HepG2 (cell line): ENCODE measurements around the gene ARHGAP32. TPM values are rescaled to one million over a fixed set of nuclear protein-coding genes. Genes with fewer than 3 reads are reported as not detected.

Experiments used
- ATAC-seq: fragments of 200-7000 bp; cut with Tn5 transposase; 3 replicates; pipeline ENCODE4 v1.9.1; 2020; ENCODE audit warnings: mild to moderate bottlenecking, moderate library complexity
- BruUV-seq: library from RNA; stranded (reverse); fragments of 400-500 nt; replicated peaks from 2 replicates; lab custom pipeline; 2021; lab: Mats Ljungman, UMichigan
- CTCF ChIA-PET: fragments of 300-600 bp; formaldehyde crosslinking; extraction: SDS; loops from one replicate; lab custom pipeline; 2021; ENCODE audit warnings: low total read pairs, inconsistent platforms, low intra/inter-chr PET ratio; lab: Yijun Ruan, JAX
- POLR2A ChIA-PET: fragments of 350-600 bp; sonication (Branson Sonifier 250); formaldehyde crosslinking; loops from one replicate; lab custom pipeline; 2020; ENCODE audit warnings: antibody characterized with exemption, inconsistent platforms; lab: Yijun Ruan, JAX
- DNase-seq: peaks from one replicate; pipeline ENCODE4 v3.0.0-alpha.2; 2015; ENCODE audit warnings: low spot score
- FAIRE-seq: peaks from 3 replicates; lab custom pipeline; 2011; peaks lifted over from hg19 to GRCh38; lab: Jason Lieb, UNC
- H2AFZ ChIP-seq: one replicate; pipeline ENCODE4 v1.6.1; 2011; ENCODE audit warnings: low read length, inconsistent platforms
- H3K27ac ChIP-seq: fragments of 300-600 bp; 3 replicates; pipeline ENCODE4 v1.8.0; 2011; ENCODE audit warnings: mixed run types, mild to moderate bottlenecking, mixed read lengths, low read length, inconsistent platforms; ENCODE audit not compliant: insufficient read depth; ENCODE audit errors: extremely low read length
- H3K27me3 ChIP-seq, 2 experiments: fragments of 200-600 bp in 1 of 2; 2 replicates in 1 of 2; 3 replicates in 1 of 2; pipeline versions ENCODE4 v1.6.0 to v1.8.0; 2011; ENCODE audit warnings: low read length in 2 of 2, mild to moderate bottlenecking in 2 of 2, moderate library complexity in 2 of 2, inconsistent platforms in 1 of 2; ENCODE audit not compliant: insufficient read depth in 2 of 2, control insufficient read depth in 1 of 2
- H3K36me3 ChIP-seq, 2 experiments: fragments of 200-600 bp in 1 of 2; replicated peaks in 1 of 2; 2 replicates in 1 of 2; 3 replicates in 1 of 2; pipeline versions ENCODE4 v1.5.1 to v1.8.0; 2011; ENCODE audit warnings: low read length in 2 of 2, inconsistent platforms in 1 of 2; ENCODE audit not compliant: insufficient read depth in 2 of 2, control insufficient read depth in 1 of 2
- H3K4me1 ChIP-seq: 2 replicates; pipeline ENCODE4 v1.5.1; 2012; ENCODE audit warnings: low read length, inconsistent platforms; ENCODE audit not compliant: insufficient read depth
- H3K4me2 ChIP-seq: 2 replicates; pipeline ENCODE4 v1.6.0; 2011; ENCODE audit warnings: low read depth, low read length, inconsistent platforms
- H3K4me3 ChIP-seq, 3 experiments: fragments of 200-600 bp in 1 of 3; sonication (generic), shearing (Covaris generic) in 1 of 3; replicated peaks in 1 of 3; 2 replicates each; pipeline ENCODE4 v1.5.1; 2011 to 2016; ENCODE audit warnings: low read length in 3 of 3, inconsistent platforms in 2 of 3, low read depth in 2 of 3, mild to moderate bottlenecking in 2 of 3, control low read depth in 1 of 3, mixed read lengths in 1 of 3; ENCODE audit not compliant: insufficient read depth in 1 of 3
- H3K79me2 ChIP-seq: one replicate; pipeline ENCODE4 v1.6.1; 2011; ENCODE audit warnings: low read length, inconsistent platforms; ENCODE audit not compliant: insufficient read depth
- H3K9ac ChIP-seq: 2 replicates; pipeline ENCODE4 v1.6.0; 2011; ENCODE audit warnings: mild to moderate bottlenecking, low read depth, low read length, inconsistent platforms; ENCODE audit not compliant: insufficient read depth
- H3K9me3 ChIP-seq: 2 replicates; pipeline ENCODE4 v1.5.1; 2012; ENCODE audit warnings: mild to moderate bottlenecking, low read length
- H4K20me1 ChIP-seq: 2 replicates; pipeline ENCODE4 v1.6.0; 2011; ENCODE audit warnings: inconsistent platforms, mild to moderate bottlenecking, low read length, moderate library complexity; ENCODE audit not compliant: insufficient read depth
- CC2D1A ChIP-seq: sonication (generic); formaldehyde crosslinking; IDR thresholded peaks from 2 replicates; pipeline ENCODE4 v1.8.1; 2023; ENCODE audit warnings: mild to moderate bottlenecking, missing genetic modification reagents
- CEBPG ChIP-seq: IDR thresholded peaks from 2 replicates; pipeline ENCODE4 v1.6.1; 2016
- ESRRA ChIP-seq: sonication (generic); formaldehyde crosslinking; IDR thresholded peaks from 2 replicates; pipeline ENCODE4 v1.5.1; 2020; ENCODE audit warnings: mild to moderate bottlenecking, low read depth, missing genetic modification reagents
- HOXD1 ChIP-seq: sonication (generic); formaldehyde crosslinking; IDR thresholded peaks from 2 replicates; pipeline ENCODE4 v1.5.0; 2020; ENCODE audit warnings: missing genetic modification reagents
- KDM5B ChIP-seq: sonication (generic); formaldehyde crosslinking; IDR thresholded peaks from 2 replicates; pipeline ENCODE4 v1.4.0; 2020; ENCODE audit warnings: missing genetic modification reagents, mild to moderate bottlenecking, borderline replicate concordance
- KLF9 ChIP-seq: IDR thresholded peaks from 2 replicates; pipeline ENCODE4 v1.6.1; 2016; ENCODE audit warnings: low read depth
- MAFF ChIP-seq: IDR thresholded peaks from 2 replicates; pipeline ENCODE4 v1.6.1; 2011; ENCODE audit warnings: low read depth, low read length, improper control_type of control experiment
- NBN ChIP-seq: fragments of 450-650 bp; conservative IDR thresholded peaks from 2 replicates; pipeline ENCODE4 v1.6.1; 2017
- NFE2 ChIP-seq: sonication (generic); formaldehyde crosslinking; IDR thresholded peaks from 2 replicates; pipeline ENCODE4 v1.4.0; 2020; ENCODE audit warnings: missing genetic modification reagents
- RAD51 ChIP-seq: fragments of 450-650 bp; IDR thresholded peaks from 2 replicates; pipeline ENCODE4 v1.6.1; 2016; ENCODE audit warnings: borderline replicate concordance
- TGIF2 ChIP-seq: IDR thresholded peaks from 2 replicates; pipeline ENCODE4 v1.6.1; 2016; ENCODE audit warnings: control low read depth, missing compliant biosample characterization
- UBTF ChIP-seq: sonication (generic); formaldehyde crosslinking; IDR thresholded peaks from 2 replicates; pipeline ENCODE4 v1.4.0; 2020; ENCODE audit warnings: mild to moderate bottlenecking, missing genetic modification reagents
- ZFP36L2 ChIP-seq: sonication (generic); formaldehyde crosslinking; IDR thresholded peaks from 2 replicates; pipeline ENCODE4 v1.4.0; 2020; ENCODE audit warnings: missing genetic modification reagents
- ZNF12 ChIP-seq: sonication (generic); formaldehyde crosslinking; IDR thresholded peaks from 2 replicates; pipeline ENCODE4 v1.5.0; 2020; ENCODE audit warnings: missing genetic modification reagents
- ZNF136 ChIP-seq: sonication (generic); formaldehyde crosslinking; IDR thresholded peaks from 2 replicates; pipeline ENCODE4 v1.8.1; 2022; ENCODE audit warnings: low read depth, mild to moderate bottlenecking, moderate library complexity, missing genetic modification reagents
- ZNF17 ChIP-seq: sonication (generic); formaldehyde crosslinking; IDR thresholded peaks from 2 replicates; pipeline ENCODE4 v1.5.0; 2020; ENCODE audit warnings: mild to moderate bottlenecking, missing genetic modification reagents
- ZNF256 ChIP-seq: sonication (generic); formaldehyde crosslinking; conservative IDR thresholded peaks from 2 replicates; pipeline ENCODE4 v1.4.0; 2020; ENCODE audit warnings: missing genetic modification reagents
- ZNF430 ChIP-seq: sonication (generic); formaldehyde crosslinking; IDR thresholded peaks from 2 replicates; pipeline ENCODE4 v1.9.0; 2021; ENCODE audit warnings: mild to moderate bottlenecking, missing genetic modification reagents
- ZNF547 ChIP-seq: sonication (generic); formaldehyde crosslinking; IDR thresholded peaks from 2 replicates; pipeline ENCODE4 v1.5.1; 2020; ENCODE audit warnings: mild to moderate bottlenecking, missing genetic modification reagents
- ZNF710 ChIP-seq: sonication (generic); formaldehyde crosslinking; IDR thresholded peaks from 2 replicates; pipeline ENCODE4 v1.5.0; 2020; ENCODE audit warnings: mild to moderate bottlenecking, missing genetic modification reagents, borderline replicate concordance
- ZNF747 ChIP-seq: sonication (generic); formaldehyde crosslinking; IDR thresholded peaks from 2 replicates; pipeline ENCODE4 v1.8.1; 2023; ENCODE audit warnings: missing genetic modification reagents, mild to moderate bottlenecking, borderline replicate concordance
- WGBS: methylation state at CpG from one replicate; pipeline ENCODE4 v1.1.6; 2017; ENCODE audit warnings: low lambda C conversion rate; 5-methylcytosine and 5-hydroxymethylcytosine counted together
- in situ Hi-C: cut with HindIII; loops from 2 replicates; pipeline ENCODE4 v1.10.0; 2017; ENCODE audit warnings: low pct_unique_long_range_greater_than_20kb; ENCODE audit not compliant: extremely low pct_ligation_motif_present
- intact Hi-C: fragments of 100-400 bp; cut with micrococcal nuclease; formaldehyde crosslinking; loops from one replicate; pipeline ENCODE4 v1.10.0; 2022; ENCODE audit not compliant: unreplicated experiment
- polyA plus RNA-seq, 8 experiments: library from polyadenylated mRNA; depleted of rRNA in 3 of 8; stranded (reverse) in 7 of 8; unstranded in 1 of 8; fragments of >200 nt; fragmentation: Illumina TruSeq in 4 of 8; extraction: Trizol in 4 of 8; gene quantifications; 2 replicates each; pipeline versions ENCODE4 v1.2.1 to v1.2.3, GENCODE V29; 2011 to 2016; ENCODE audit warnings: low read depth in 4 of 8, missing spikeins in 1 of 8, mixed read lengths in 1 of 8; ENCODE audit not compliant: insufficient read depth in 1 of 8
- total RNA-seq, 5 experiments: library from RNA; depleted of rRNA; stranded (reverse); fragments of >200 nt; fragmentation: Illumina TruSeq; extraction: Trizol; gene quantifications; 2 replicates each; pipeline ENCODE4 v1.2.3, GENCODE V29; 2016; ENCODE audit warnings: low read depth in 1 of 5

The ARHGAP32 gene
- total and polyA plus RNA-seq, 2 of the 13 experiments (the other 11 are each of a cell fraction or from before 2014, with no cell fraction given) = 6.3 to 8.2 TPM

GRCh38 chr11:129109701-129110100 is 82.4 kb downstream of the ARHGAP32 start:
- CTCF ChIA-PET = no interaction called here
- FAIRE-seq = no peak
- BruUV-seq = no TSS peak

GRCh38 chr11:129106788-129107187 is 85.3 kb downstream of the ARHGAP32 start:
- no TSS peak for BruUV-seq
- Histone ChIP-seq H3K4me3 (no peak overlapping the region), H3K27ac (no peak overlapping the region), H3K4me1 (no peaks in the 10 kb centered on the region), H2AFZ (no peak overlapping the region), H3K36me3 (peaks cover 0 to 1% of the 10 kb centered on the region in 2 experiments; a peak in 1 of 5 replicates), H3K9ac (no peak overlapping the region), H3K4me2 (no peak overlapping the region), H3K27me3 (no peaks in the 10 kb centered on the region), H4K20me1 (no peaks in the 10 kb centered on the region), H3K9me3 (no peaks in the 10 kb centered on the region), H3K79me2 (no peaks in the 10 kb centered on the region)
- intact Hi-C loops = no loop called here
- DNase-seq = no peak
- CTCF ChIA-PET = no interaction called here
- ATAC-seq = no peak
- 97% methylated on average over 1 of the region's 1 CpG for WGBS
- FAIRE-seq = no peak
- POLR2A ChIA-PET = no interaction called here
- in situ Hi-C loops = no loop called here
- TF ChIP-seq UBTF (CRISPR knock-in tag) (no peak), ZNF12 (CRISPR knock-in tag) (no peak), ESRRA (CRISPR knock-in tag) (no peak), HOXD1 (CRISPR knock-in tag) (no peak), CEBPG (no peak), RAD51 (no peak), KDM5B (no peak), NBN (no peak), CC2D1A (CRISPR knock-in tag) (no peak), ZNF710 (CRISPR knock-in tag) (no peak), ZNF430 (CRISPR knock-in tag) (no peak), TGIF2 (CRISPR knock-in tag) (no peak), ZFP36L2 (no peak), MAFF (no peak)

More at GRCh38 chr11:129109701-129110100, 82.4 kb downstream of the ARHGAP32 start:
- WGBS = 97% methylated on average over 1 of the region's 1 CpG
- in situ Hi-C loops (no loop called here), intact Hi-C loops (no loop called here)
- Histone ChIP-seq H4K20me1 (no peaks in the 10 kb centered on the region), H3K36me3 (peaks cover 0 to 1% of the 10 kb centered on the region in 2 experiments; a peak in 1 of 5 replicates), H3K4me2 (no peak overlapping the region), H3K9me3 (no peaks in the 10 kb centered on the region), H3K4me3 (no peak overlapping the region), H2AFZ (no peak overlapping the region), H3K9ac (no peak overlapping the region), H3K27me3 (no peaks in the 10 kb centered on the region), H3K4me1 (peaks cover 12% of the 10 kb centered on the region), H3K27ac (no peak overlapping the region), H3K79me2 (no peaks in the 10 kb centered on the region)
- no peak for ATAC-seq
- POLR2A ChIA-PET = no interaction called here
- DNase-seq = no peak
- TF ChIP-seq ZNF547 (CRISPR knock-in tag) = no peak
- no peak for TF ChIP-seq ZNF747 (CRISPR knock-in tag)
- TF ChIP-seq KLF9 (CRISPR knock-in tag) = no peak
- no peak for TF ChIP-seq ZNF136 (CRISPR knock-in tag)
- TF ChIP-seq ZNF256 (CRISPR knock-in tag) = no peak
- TF ChIP-seq ZNF17 (CRISPR knock-in tag) = no peak
- no peak for TF ChIP-seq NFE2
